ENCODE measurements around the gene MBTPS1. TPM values are rescaled to one million over a fixed set of nuclear protein-coding genes. Genes with fewer than 3 reads are reported as not detected.
A peak's percentile ranks its signal among the peaks of the same experiment; 100 is the strongest.

Gene MBTPS1
- total and polyA plus RNA-seq, 12 donors: 61.5 to 132 (median 83.6) TPM

DNA sequence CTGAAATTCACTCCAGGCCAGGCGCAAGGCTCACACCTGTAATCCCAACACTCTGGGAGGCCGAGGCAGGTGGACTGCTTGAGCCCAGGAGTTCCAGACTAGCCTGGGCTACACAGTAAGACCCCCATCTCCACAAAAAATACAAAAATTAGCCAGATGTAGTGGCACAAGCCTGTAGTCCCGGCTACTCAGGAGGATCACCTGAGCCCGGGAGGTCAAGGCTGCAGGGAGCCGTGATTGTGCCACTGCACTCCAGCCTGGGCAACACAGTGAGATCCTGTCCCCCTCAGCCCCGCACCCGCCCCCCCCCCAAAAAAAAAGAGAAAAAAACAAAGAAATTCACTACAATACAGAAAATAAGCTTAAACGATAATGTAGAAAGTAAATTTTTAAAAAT is 31.5 kb downstream of the MBTPS1 start:
- H3K27me3 ChIP-seq: no peaks in the 10 kb centered on the region
- H3K36me3 ChIP-seq (replicated peaks in 1 of 2): peaks cover 0 to 68% of the 10 kb centered on the region in 2 donors
- H3K27ac ChIP-seq: no peak overlapping the region
- no peak overlapping the region for H3K4me3 ChIP-seq
- intact Hi-C loops (cut with DNase I): loop anchor here (5.0 to 10.0 kb wide), 2 partner anchors 87 to 100 kb away; partner anchors contain the start of gene TAF1C (in 1 of the 2)
- 55 to 79% (median 69%) methylated on average over 8 of the region's 8 CpGs for WGBS, 4 donors
- no peaks in the 10 kb centered on the region for H3K9me3 ChIP-seq (replicated peaks in 1 of 3)
- peaks cover 18 to 32% of the 10 kb centered on the region in 2 donors for H3K4me1 ChIP-seq (replicated peaks in 1 of 2)
- TF ChIP-seq POLR2A (IDR thresholded peaks at IDR 0.05): no peak
- TF ChIP-seq, protein P1, sequence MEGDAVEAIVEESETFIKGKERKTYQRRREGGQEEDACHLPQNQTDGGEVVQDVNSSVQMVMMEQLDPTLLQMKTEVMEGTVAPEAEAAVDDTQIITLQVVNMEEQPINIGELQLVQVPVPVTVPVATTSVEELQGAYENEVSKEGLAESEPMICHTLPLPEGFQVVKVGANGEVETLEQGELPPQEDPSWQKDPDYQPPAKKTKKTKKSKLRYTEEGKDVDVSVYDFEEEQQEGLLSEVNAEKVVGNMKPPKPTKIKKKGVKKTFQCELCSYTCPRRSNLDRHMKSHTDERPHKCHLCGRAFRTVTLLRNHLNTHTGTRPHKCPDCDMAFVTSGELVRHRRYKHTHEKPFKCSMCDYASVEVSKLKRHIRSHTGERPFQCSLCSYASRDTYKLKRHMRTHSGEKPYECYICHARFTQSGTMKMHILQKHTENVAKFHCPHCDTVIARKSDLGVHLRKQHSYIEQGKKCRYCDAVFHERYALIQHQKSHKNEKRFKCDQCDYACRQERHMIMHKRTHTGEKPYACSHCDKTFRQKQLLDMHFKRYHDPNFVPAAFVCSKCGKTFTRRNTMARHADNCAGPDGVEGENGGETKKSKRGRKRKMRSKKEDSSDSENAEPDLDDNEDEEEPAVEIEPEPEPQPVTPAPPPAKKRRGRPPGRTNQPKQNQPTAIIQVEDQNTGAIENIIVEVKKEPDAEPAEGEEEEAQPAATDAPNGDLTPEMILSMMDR (IDR thresholded peaks at IDR 0.05): no peak
- no peak for DNase-seq

DNA sequence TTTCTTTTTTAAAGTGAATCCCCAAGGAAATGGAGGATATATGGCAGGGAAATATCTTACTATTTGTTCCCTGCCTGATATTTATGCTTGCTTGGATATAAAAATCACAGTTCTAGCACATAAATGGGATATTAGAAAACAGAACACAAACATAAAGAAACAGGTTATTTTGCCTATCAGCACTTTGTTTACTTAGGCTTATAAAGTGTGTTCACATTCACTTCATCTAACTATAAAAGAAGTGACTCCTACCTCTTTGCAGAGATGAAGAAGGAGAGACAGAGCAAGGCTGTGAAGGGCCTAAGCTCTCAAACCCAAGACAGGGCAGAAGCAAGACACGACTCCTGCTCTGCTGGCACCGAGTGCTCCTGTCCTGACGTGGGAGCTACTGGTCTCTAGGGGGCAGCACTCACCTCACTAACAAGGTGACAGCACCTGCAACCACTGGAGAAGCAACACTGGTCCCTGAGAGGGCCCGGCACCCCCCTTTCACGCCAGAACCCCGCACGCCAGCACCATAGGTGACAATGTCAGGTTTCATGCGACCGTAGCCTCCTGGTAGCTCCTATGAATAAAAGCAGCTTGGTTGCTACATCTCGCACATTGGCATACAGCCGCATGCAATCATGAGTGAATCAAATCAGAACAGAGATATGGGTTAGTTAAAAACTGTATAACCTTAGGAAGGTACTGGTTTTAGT is 32.0 kb downstream of the MBTPS1 start:
- 52 to 61% (median 57%) methylated on average over 9 to 11 of the region's 11 CpGs for WGBS, 4 donors
- DNase-seq: peak; percentile 55 to 84 (median 68)
- H3K36me3 ChIP-seq (replicated peaks in 1 of 2): peaks cover 0 to 68% of the 10 kb centered on the region in 2 donors
- H3K9me3 ChIP-seq (replicated peaks in 1 of 3): no peaks in the 10 kb centered on the region
- no peak overlapping the region for H3K4me3 ChIP-seq
- intact Hi-C loops (cut with DNase I): loop anchor here (5.0 to 10.0 kb wide), 2 partner anchors 88 to 100 kb away; partner anchors contain the start of gene TAF1C (in 1 of the 2)
- peaks cover 18 to 38% of the 10 kb centered on the region in 2 donors for H3K4me1 ChIP-seq (replicated peaks in 1 of 2)
- H3K27me3 ChIP-seq: no peaks in the 10 kb centered on the region
- TF ChIP-seq, protein P1 (IDR thresholded peaks at IDR 0.05): peak; percentile 37 to 70 (median 58)
- TF ChIP-seq POLR2A (IDR thresholded peaks at IDR 0.05): no peak
- no peak overlapping the region for H3K27ac ChIP-seq

DNA sequence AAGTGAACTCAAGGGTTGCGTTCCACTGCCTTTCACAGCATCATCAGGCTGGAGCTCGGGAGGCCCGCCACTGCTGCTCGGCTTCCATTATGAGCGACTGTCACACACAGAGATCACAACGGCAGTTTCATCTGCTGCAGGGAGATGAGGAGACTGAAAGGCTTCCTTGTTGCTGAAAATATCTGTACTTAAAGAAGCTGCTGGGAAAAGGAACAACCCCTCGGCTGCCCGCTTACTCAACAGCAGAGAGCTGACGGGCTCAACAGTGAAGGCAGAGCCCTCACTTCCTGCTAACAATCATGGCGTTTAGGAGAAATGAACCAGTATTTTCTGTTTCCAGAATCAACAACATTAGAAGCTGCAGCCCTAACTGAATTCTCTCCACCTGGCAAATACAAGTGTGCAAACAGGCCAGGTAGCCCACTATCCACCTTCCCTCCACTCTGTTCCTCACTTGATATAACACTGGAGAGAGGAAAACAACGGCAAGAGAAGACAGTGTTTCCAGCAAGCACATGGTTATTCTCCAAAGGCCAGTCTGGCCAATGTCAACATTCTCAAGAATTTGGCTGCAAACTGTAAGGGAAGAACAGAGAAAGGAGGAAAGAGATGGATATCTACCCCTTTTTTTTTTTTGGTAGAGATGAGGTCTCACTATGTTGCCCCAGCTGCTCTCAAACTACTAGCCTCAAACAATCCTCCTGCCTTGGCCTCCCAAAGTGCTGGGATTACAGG is 33.7 kb downstream of the MBTPS1 start:
- TF ChIP-seq, protein P1 (IDR thresholded peaks at IDR 0.05): no peak
- no peak for TF ChIP-seq POLR2A (IDR thresholded peaks at IDR 0.05)
- peak in 1 of 7 donors; percentile 41 for DNase-seq
- H3K9me3 ChIP-seq (replicated peaks in 1 of 3): no peaks in the 10 kb centered on the region
- peak overlapping the region in 3 of 5 donors; percentile 64 to 80 (median 76) for H3K27ac ChIP-seq
- 51 to 77% (median 60%) methylated on average over 6 to 11 of the region's 11 CpGs for WGBS, 4 donors
- peaks cover 0 to 61% of the 10 kb centered on the region in 2 donors for H3K36me3 ChIP-seq (replicated peaks in 1 of 2)
- intact Hi-C loops (cut with DNase I): loop anchor here in 1 of 2 donors (10.0 kb wide), 1 partner anchor 102 kb away; the partner anchor contains the start of gene TAF1C
- H3K4me3 ChIP-seq: no peak overlapping the region
- H3K27me3 ChIP-seq: no peaks in the 10 kb centered on the region
- peaks cover 18 to 39% of the 10 kb centered on the region in 2 donors for H3K4me1 ChIP-seq (replicated peaks in 1 of 2)

DNA sequence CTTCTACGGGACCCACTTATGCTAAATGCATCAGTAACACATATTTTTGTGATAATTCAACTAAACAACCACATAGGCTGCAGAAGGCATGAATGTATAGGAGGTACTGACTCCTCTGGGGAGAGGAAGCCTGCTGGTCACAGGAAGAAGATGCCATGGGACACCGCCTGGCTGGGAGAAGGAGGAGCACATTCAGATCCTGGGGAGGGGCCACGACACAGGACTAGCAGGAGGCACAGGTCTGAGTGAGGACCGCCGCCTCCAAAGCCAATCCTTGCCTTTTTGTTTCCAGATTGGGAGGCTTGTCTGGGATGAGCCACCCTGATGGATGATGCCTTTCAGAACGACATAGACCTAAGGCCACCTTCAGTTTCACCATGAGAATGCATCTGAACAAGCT is 34.6 kb downstream of the MBTPS1 start:
- Histone ChIP-seq H3K36me3 (replicated peaks in 1 of 2) (peaks cover 0 to 55% of the 10 kb centered on the region in 2 donors), H3K4me3 (no peak overlapping the region), H3K9me3 (replicated peaks in 1 of 3) (no peaks in the 10 kb centered on the region), H3K27me3 (no peaks in the 10 kb centered on the region), H3K4me1 (replicated peaks in 1 of 2) (peaks cover 18 to 39% of the 10 kb centered on the region in 2 donors), H3K27ac (peak overlapping the region in 4 of 5 donors; percentile 6 to 80 (median 70))
- intact Hi-C loops (cut with DNase I): loop anchor here in 1 of 2 donors (10.0 kb wide), 1 partner anchor 103 kb away; the partner anchor contains the start of gene TAF1C
- no peak for DNase-seq
- TF ChIP-seq POLR2A (IDR thresholded peaks at IDR 0.05): no peak
- TF ChIP-seq, protein P1 (IDR thresholded peaks at IDR 0.05): peak in 1 of 6 experiments; percentile 9
- WGBS, 4 donors: 67 to 87% (median 79%) methylated on average over 6 of the region's 6 CpGs

Measured in adrenal gland (tissue), 12 donors.